ENCODE results near the gene ARHGAP35.
"Not testable (repeated sequence)": the region's sequence is repeated elsewhere in the genome, so short reads cannot be mapped to it uniquely, and the experiment has no call there.

The ARHGAP35 gene

GRCh38 chr19:46841458-46842083, 19.2 kb upstream of the ARHGAP35 start:
- no peak for DNase-seq
- in situ Hi-C loops (cut with MboI; ENCODE audit: low pct_unique_long_range_greater_than_20kb, low sequenced_read_pairs): no loop called here

GRCh38 chr19:46842791-46843190, 18.0 kb upstream of the ARHGAP35 start:
- no peak for DNase-seq
- in situ Hi-C loops (cut with MboI; ENCODE audit: low pct_unique_long_range_greater_than_20kb, low sequenced_read_pairs): no loop called here

GRCh38 chr19:46844067-46844489, 16.7 kb upstream of the ARHGAP35 start:
- no peak for DNase-seq
- in situ Hi-C loops (cut with MboI; ENCODE audit: low pct_unique_long_range_greater_than_20kb, low sequenced_read_pairs): no loop called here

GRCh38 chr19:46845959-46846459, 14.8 kb upstream of the ARHGAP35 start:
- in situ Hi-C loops (cut with MboI; ENCODE audit: low pct_unique_long_range_greater_than_20kb, low sequenced_read_pairs): no loop called here
- no peak for DNase-seq

- DNase-seq: no peak
- in situ Hi-C loops (cut with MboI; ENCODE audit: low pct_unique_long_range_greater_than_20kb, low sequenced_read_pairs): no loop called here
Measured at GRCh38 chr19:46847528-46847927, 13.3 kb upstream of the ARHGAP35 start.

GRCh38 chr19:46848389-46848788, 12.4 kb upstream of the ARHGAP35 start:
- in situ Hi-C loops (cut with MboI; ENCODE audit: low pct_unique_long_range_greater_than_20kb, low sequenced_read_pairs): no loop called here
- no peak for DNase-seq

GRCh38 chr19:46849610-46850009, 11.2 kb upstream of the ARHGAP35 start:
- in situ Hi-C loops (cut with MboI; ENCODE audit: low pct_unique_long_range_greater_than_20kb, low sequenced_read_pairs): loop anchor here (10.0 kb wide), 1 partner anchor 145 kb away; no protein-coding TSS in a partner anchor
- no peak for DNase-seq

- in situ Hi-C loops (cut with MboI; ENCODE audit: low pct_unique_long_range_greater_than_20kb, low sequenced_read_pairs): loop anchor here (10.0 kb wide), 1 partner anchor 144 kb away; no protein-coding TSS in a partner anchor
- DNase-seq: peak; percentile 99
Measured at GRCh38 chr19:46850228-46851203, 10.3 kb upstream of the ARHGAP35 start, which contains the start of gene AP2S1. TSS of gene AP2S1 (minus strand) at chr19:46850846. CDS start at chr19:46850766, 80 bp downstream.

GRCh38 chr19:46852830-46853229, 8.0 kb upstream of the ARHGAP35 start:
- in situ Hi-C loops (cut with MboI; ENCODE audit: low pct_unique_long_range_greater_than_20kb, low sequenced_read_pairs): loop anchor here (10.0 kb wide), 1 partner anchor 142 kb away; no protein-coding TSS in a partner anchor

GRCh38 chr19:46854698-46855097, 6.1 kb upstream of the ARHGAP35 start:
- DNase-seq: not testable (repeated sequence)
- in situ Hi-C loops (cut with MboI; ENCODE audit: low pct_unique_long_range_greater_than_20kb, low sequenced_read_pairs): loop anchor here (10.0 kb wide), 1 partner anchor 140 kb away; no protein-coding TSS in a partner anchor

More at GRCh38 chr19:46852830-46853229, 8.0 kb upstream of the ARHGAP35 start:
- no peak for DNase-seq

GRCh38 chr19:46856062-46857022, 4.5 kb upstream of the ARHGAP35 start:
- in situ Hi-C loops (cut with MboI; ENCODE audit: low pct_unique_long_range_greater_than_20kb, low sequenced_read_pairs): loop anchor here (10.0 kb wide), 1 partner anchor 138 kb away; no protein-coding TSS in a partner anchor
- DNase-seq: peak; percentile 90

- no peak for DNase-seq
- in situ Hi-C loops (cut with MboI; ENCODE audit: low pct_unique_long_range_greater_than_20kb, low sequenced_read_pairs): loop anchor here (10.0 kb wide), 1 partner anchor 135 kb away; no protein-coding TSS in a partner anchor
Measured at GRCh38 chr19:46859637-46860124, 1.1 kb upstream of the ARHGAP35 start.

- peak; percentile 99 for DNase-seq
- in situ Hi-C loops (cut with MboI; ENCODE audit: low pct_unique_long_range_greater_than_20kb, low sequenced_read_pairs): no loop called here
Measured at GRCh38 chr19:46860125-46860845, 512 bp upstream of the ARHGAP35 start.

- in situ Hi-C loops (cut with MboI; ENCODE audit: low pct_unique_long_range_greater_than_20kb, low sequenced_read_pairs): no loop called here
Measured at GRCh38 chr19:46861691-46862502, 1.1 kb downstream of the ARHGAP35 start.

GRCh38 chr19:46862503-46862834, 1.7 kb downstream of the ARHGAP35 start:
- in situ Hi-C loops (cut with MboI; ENCODE audit: low pct_unique_long_range_greater_than_20kb, low sequenced_read_pairs): no loop called here
- no peak for DNase-seq

More at GRCh38 chr19:46861691-46862502, 1.1 kb downstream of the ARHGAP35 start:
- DNase-seq: peak; percentile 40

GRCh38 chr19:46862974-46863632, 2.3 kb downstream of the ARHGAP35 start:
- peak; percentile 69 for DNase-seq
- in situ Hi-C loops (cut with MboI; ENCODE audit: low pct_unique_long_range_greater_than_20kb, low sequenced_read_pairs): no loop called here

Measured in KBM-7 (cell line).